ENCODE measurements around the gene PRSS56.

PRSS56 gene

DNA sequence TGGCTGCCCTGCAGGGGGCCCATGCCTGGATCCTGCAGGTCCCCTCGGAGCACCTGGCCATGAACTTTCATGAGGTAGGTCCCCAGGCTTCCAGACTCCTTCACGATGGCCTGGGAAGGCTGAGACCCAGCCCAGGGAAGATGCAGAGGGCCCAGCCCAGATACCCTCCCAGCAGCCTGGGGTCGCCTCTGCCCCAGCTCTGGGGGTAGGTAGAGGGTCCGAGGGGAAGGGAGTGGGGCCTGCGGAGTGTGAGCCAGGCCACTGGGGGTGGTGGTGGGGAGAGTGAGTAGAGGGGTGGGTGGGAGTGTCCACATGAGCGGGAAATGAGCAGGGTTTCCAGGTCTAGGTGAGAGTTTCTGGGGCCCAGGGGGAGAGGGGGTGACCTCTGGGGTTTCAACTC is 4.6 kb downstream of the PRSS56 start:
- DNase-seq (ENCODE audit: low spot score) = no peak
- TF ChIP-seq, protein P1, sequence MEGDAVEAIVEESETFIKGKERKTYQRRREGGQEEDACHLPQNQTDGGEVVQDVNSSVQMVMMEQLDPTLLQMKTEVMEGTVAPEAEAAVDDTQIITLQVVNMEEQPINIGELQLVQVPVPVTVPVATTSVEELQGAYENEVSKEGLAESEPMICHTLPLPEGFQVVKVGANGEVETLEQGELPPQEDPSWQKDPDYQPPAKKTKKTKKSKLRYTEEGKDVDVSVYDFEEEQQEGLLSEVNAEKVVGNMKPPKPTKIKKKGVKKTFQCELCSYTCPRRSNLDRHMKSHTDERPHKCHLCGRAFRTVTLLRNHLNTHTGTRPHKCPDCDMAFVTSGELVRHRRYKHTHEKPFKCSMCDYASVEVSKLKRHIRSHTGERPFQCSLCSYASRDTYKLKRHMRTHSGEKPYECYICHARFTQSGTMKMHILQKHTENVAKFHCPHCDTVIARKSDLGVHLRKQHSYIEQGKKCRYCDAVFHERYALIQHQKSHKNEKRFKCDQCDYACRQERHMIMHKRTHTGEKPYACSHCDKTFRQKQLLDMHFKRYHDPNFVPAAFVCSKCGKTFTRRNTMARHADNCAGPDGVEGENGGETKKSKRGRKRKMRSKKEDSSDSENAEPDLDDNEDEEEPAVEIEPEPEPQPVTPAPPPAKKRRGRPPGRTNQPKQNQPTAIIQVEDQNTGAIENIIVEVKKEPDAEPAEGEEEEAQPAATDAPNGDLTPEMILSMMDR (conservative IDR thresholded peaks at IDR 0.05; ENCODE audit: low read depth) = no peak
- H3K27ac ChIP-seq = no peak overlapping the region
- CTCF ChIA-PET = interaction anchor here (1.0 kb wide), 1 partner anchor 23 kb away, joined by 4 read pairs; no protein-coding TSS in a partner anchor
- POLR2A ChIA-PET (ENCODE audit: low non-redundant PET) = no interaction called here

DNA sequence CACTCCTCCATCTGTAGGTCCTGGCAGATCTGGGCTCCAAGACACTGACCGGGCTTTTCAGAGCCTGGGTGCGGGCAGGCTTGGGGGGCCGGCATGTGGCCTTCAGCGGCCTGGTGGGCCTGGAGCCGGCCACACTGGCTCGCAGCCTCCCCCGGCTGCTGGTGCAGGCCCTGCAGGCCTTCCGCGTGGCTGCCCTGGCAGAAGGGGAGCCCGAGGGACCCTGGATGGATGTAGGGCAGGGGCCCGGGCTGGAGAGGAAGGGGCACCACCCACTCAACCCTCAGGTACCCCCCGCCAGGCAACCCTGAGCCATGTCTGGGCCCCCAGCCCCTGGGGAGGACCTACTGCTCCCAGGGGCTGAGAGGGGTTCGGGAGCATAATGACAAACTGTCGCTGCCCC is 5.0 kb downstream of the PRSS56 start:
- TF ChIP-seq, protein P1 (conservative IDR thresholded peaks at IDR 0.05; ENCODE audit: low read depth) = no peak
- ChIA-PET CTCF (no interaction called here), POLR2A (ENCODE audit: low non-redundant PET) (no interaction called here)
- DNase-seq (ENCODE audit: low spot score) = no peak
- H3K27ac ChIP-seq = no peak overlapping the region

DNA sequence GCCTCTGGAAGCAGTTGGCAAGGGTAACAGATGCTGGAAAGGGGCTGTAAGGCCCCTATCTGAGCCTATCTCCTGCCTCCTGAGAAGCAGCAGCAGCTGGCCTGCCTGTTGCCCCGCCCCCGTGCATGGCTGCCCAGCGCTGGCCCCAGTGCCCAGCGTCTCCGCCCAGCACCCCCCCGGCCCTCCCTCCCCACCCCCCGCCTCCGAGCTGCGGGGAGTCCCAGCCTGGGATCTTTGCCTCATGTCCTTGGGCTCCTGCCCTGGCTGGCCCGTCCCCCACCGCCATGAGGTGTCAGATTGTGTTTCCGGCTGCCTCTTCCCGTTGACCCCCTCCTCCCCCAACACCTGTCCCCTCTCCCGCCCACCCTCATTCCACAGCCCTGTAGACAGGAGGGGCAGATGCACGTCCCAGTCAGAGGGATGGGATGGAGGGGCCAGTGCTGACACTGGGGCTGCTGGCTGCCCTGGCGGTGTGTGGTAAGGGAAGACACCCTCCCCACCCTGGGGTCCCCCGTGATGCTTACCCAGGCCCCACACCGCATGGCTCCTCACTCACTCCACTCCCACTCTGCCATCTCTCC is 5.7 kb downstream of the PRSS56 start, which contains the start of gene CHRND:
Gene CHRND (plus strand): TSS at position 370 of the 581 bp plus-strand sequence. CDS start 56 bp downstream, at position 426.
- DNase-seq (ENCODE audit: low spot score) = no peak
- H3K27ac ChIP-seq = no peak within 1 kb of the TSS
- POLR2A ChIA-PET (ENCODE audit: low non-redundant PET) = no interaction called here
- TF ChIP-seq, protein P1 (conservative IDR thresholded peaks at IDR 0.05; ENCODE audit: low read depth) = no peak
- CTCF ChIA-PET = interaction anchor here (0.6 kb wide), 1 partner anchor 112 kb away, joined by 3 read pairs; no protein-coding TSS in a partner anchor

DNA sequence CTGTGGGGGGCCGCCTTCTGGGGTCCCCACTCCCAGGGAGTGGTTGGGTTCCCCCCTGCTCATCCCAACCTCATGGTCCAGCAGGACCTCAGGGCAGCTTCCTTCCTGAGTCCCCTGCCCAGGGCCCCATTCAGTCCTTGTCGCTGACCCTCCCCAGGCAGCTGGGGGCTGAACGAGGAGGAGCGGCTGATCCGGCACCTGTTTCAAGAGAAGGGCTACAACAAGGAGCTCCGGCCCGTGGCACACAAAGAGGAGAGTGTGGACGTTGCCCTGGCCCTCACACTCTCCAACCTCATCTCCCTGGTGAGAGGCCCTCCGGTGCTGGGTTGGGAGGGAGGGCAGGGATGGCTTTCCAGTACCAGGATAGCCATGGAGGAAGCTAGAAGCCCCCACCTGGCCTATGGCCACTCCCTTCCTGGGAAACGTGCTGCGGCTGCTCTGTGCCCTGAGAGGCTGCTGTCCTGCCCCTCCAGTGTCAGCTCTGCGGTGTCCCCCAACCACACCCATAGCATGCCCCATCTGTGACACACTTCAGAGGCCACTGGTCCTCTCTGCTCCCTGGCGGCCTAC is 6.3 kb downstream of the PRSS56 start:
- DNase-seq (ENCODE audit: low spot score) = no peak
- TF ChIP-seq, protein P1 (conservative IDR thresholded peaks at IDR 0.05; ENCODE audit: low read depth) = no peak
- H3K27ac ChIP-seq = no peak overlapping the region
- CTCF ChIA-PET = interaction anchor here (0.6 kb wide), 1 partner anchor 113 kb away, joined by 3 read pairs; no protein-coding TSS in a partner anchor
- POLR2A ChIA-PET (ENCODE audit: low non-redundant PET) = no interaction called here

DNA sequence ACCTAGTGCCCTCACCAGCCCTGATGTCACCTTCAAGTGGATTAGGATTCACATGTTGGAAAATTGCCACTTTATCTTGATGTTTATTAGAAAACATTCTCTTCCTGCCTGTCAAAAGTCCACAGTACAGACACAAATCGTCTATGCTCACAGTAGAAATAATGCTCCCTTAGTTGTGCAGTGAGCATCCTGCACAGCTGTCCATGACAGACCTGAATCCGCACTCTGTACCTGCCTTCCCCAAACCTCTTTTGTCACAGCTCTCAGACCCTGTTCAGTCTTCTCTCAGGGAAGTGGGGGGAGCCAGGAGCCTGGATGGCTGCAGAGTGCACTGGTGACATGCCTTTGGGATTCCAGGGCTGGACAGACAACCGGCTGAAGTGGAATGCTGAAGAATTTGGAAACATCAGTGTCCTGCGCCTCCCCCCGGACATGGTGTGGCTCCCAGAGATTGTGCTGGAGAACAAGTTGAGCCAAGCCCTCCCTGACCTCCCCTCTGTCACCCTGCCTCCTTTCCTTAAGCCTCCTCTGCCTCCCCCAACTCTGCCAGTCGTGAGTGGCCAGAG is 7.8 kb downstream of the PRSS56 start:
- ChIA-PET POLR2A (ENCODE audit: low non-redundant PET) (no interaction called here), CTCF (no interaction called here)

DNA sequence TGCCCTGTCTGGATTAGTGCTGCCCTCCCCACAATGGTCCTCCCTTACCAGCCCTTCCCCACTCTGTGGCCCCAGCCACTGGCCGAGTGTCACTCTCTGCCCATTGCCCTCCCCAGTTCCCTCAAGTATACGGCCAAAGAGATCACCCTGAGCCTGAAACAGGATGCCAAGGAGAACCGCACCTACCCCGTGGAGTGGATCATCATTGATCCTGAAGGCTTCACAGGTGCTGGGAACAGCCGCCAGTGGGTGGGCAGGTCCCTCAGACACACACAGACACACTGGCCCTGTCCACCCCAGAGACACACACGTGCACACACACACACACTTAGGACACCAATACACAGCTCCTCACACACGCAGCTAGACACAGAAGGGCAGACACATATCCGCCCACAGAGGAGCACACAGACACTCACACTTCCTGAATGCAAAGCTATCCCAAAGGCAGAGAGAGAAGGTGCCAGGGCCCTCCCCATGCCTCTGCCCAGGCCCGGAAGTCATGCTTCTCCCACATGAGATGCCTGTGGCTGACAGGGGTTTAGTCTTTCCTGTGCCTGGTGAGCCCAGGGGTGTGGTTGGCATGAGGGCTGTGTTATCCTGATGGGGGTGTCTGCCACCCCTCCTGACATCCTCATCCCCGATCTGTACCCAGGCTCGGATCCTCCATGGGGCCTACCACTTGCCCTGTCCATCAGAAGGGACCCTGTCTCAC is 8.7 kb downstream of the PRSS56 start:
- POLR2A ChIA-PET (ENCODE audit: low non-redundant PET) = no interaction called here
- CTCF ChIA-PET = no interaction called here
- TF ChIP-seq, protein P1 (conservative IDR thresholded peaks at IDR 0.05; ENCODE audit: low read depth) = no peak
- no peak overlapping the region for H3K27ac ChIP-seq
- DNase-seq (ENCODE audit: low spot score) = no peak

More for the DNA sequence above, 7.8 kb downstream of the PRSS56 start:
- no peak overlapping the region for H3K27ac ChIP-seq
- DNase-seq (ENCODE audit: low spot score) = no peak
- TF ChIP-seq, protein P1 (conservative IDR thresholded peaks at IDR 0.05; ENCODE audit: low read depth) = no peak

Data from RWPE1 (cell line).